Ishikawa (cell line): Measurements from ENCODE around the gene LRFN2.

ENCODE experiments used
- CEBPB ChIP-seq: IDR thresholded peaks from 2 replicates; pipeline ENCODE4 v1.6.1; 2012
- CREB1 ChIP-seq: IDR thresholded peaks from 2 replicates; pipeline ENCODE4 v1.6.1; 2012; ENCODE audit warnings: low read depth
- EGR1 ChIP-seq: IDR thresholded peaks from 2 replicates; pipeline ENCODE4 v1.6.1; 2012
- EP300 ChIP-seq: IDR thresholded peaks from 2 replicates; pipeline ENCODE4 v1.6.1; 2012; ENCODE audit warnings: borderline replicate concordance
- FOXM1 ChIP-seq: IDR thresholded peaks from 2 replicates; pipeline ENCODE4 v1.6.1; 2012; ENCODE audit warnings: low read depth, borderline replicate concordance
- NFIC ChIP-seq: IDR thresholded peaks from 2 replicates; pipeline ENCODE4 v1.6.1; 2012
- RAD21 ChIP-seq: IDR thresholded peaks from 2 replicates; pipeline ENCODE4 v1.6.1; 2012; ENCODE audit warnings: low read depth
- TAF1 ChIP-seq: IDR thresholded peaks from 2 replicates; pipeline ENCODE4 v1.6.1; 2012; ENCODE audit warnings: low read depth, mild to moderate bottlenecking
- TCF12 ChIP-seq: IDR thresholded peaks from 2 replicates; pipeline ENCODE4 v1.6.1; 2012; ENCODE audit warnings: low read depth
- TEAD4 ChIP-seq: IDR thresholded peaks from 2 replicates; pipeline ENCODE4 v1.6.1; 2012
- USF1 ChIP-seq: IDR thresholded peaks from 2 replicates; pipeline ENCODE4 v1.6.1; 2012
- YY1 ChIP-seq: IDR thresholded peaks from 2 replicates; pipeline ENCODE4 v1.6.1; 2012; ENCODE audit warnings: low read depth
- ZBTB7A ChIP-seq: IDR thresholded peaks from 2 replicates; pipeline ENCODE4 v1.6.1; 2012; ENCODE audit warnings: low read depth
- TF ChIP-seq, protein P1 (sequence below): IDR thresholded peaks from 2 replicates; pipeline ENCODE4 v1.6.1; 2012
- TF ChIP-seq, protein P2 (sequence below): IDR thresholded peaks from 2 replicates; pipeline ENCODE4 v1.6.1; 2012; ENCODE audit warnings: low read depth, mild to moderate bottlenecking

Gene LRFN2

GRCh38 chr6:40387127-40387870 is 199.9 kb downstream of the LRFN2 start:
- TF ChIP-seq CEBPB (no peak), EP300 (no peak), ZBTB7A (no peak), RAD21 (no peak), FOXM1 (no peak)
- TF ChIP-seq, protein P1, sequence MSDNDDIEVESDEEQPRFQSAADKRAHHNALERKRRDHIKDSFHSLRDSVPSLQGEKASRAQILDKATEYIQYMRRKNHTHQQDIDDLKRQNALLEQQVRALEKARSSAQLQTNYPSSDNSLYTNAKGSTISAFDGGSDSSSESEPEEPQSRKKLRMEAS: no peak

GRCh38 chr6:40386200-40386599 is 201.0 kb downstream of the LRFN2 start:
- TF ChIP-seq EGR1: no peak
- TF ChIP-seq, protein P1: no peak

DNA sequence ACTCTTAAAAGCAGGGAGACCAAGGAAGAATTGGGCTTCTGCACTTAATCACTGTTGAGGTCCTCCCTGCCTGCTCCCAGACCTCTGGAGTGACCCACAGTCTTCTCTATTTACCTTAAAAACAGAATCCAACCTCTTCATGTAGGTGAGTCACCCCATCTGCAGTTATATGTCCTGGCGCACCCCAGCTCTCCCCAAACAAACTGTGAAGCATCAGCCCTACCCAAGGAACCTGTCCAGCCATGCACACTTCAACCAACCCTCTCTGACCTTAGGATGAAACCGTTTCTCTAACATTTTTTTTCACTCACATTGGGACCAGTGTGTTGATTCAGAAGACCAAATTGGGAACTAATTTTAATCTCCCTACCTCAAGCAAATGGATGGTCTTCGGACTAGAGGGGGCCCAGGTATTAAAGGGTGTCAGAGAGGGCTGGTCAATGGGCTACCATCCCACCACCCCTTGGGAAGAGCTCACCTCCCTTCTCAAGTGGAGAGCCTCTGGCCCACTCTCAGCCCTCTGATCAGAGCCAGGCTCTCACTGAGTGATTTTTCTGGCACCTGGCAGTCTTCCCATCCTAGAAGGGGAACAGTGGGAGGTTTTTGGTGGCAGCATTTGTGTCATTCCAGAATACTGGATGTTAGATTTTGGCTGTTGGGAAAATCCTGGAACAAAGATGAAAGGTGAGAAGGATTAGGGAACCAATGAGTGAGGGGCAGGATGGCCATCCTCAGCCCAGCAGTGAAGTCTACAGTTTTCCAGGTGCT is 203.6 kb downstream of the LRFN2 start:
- TF ChIP-seq NFIC (no peak), USF1 (no peak), CREB1 (no peak), TEAD4 (no peak), ZBTB7A (no peak), TCF12 (no peak), FOXM1 (no peak), EGR1 (no peak), TAF1 (no peak), EP300 (no peak), YY1 (no peak), RAD21 (no peak), CEBPB (no peak)
- TF ChIP-seq, protein P1: no peak
- TF ChIP-seq, protein P2, sequence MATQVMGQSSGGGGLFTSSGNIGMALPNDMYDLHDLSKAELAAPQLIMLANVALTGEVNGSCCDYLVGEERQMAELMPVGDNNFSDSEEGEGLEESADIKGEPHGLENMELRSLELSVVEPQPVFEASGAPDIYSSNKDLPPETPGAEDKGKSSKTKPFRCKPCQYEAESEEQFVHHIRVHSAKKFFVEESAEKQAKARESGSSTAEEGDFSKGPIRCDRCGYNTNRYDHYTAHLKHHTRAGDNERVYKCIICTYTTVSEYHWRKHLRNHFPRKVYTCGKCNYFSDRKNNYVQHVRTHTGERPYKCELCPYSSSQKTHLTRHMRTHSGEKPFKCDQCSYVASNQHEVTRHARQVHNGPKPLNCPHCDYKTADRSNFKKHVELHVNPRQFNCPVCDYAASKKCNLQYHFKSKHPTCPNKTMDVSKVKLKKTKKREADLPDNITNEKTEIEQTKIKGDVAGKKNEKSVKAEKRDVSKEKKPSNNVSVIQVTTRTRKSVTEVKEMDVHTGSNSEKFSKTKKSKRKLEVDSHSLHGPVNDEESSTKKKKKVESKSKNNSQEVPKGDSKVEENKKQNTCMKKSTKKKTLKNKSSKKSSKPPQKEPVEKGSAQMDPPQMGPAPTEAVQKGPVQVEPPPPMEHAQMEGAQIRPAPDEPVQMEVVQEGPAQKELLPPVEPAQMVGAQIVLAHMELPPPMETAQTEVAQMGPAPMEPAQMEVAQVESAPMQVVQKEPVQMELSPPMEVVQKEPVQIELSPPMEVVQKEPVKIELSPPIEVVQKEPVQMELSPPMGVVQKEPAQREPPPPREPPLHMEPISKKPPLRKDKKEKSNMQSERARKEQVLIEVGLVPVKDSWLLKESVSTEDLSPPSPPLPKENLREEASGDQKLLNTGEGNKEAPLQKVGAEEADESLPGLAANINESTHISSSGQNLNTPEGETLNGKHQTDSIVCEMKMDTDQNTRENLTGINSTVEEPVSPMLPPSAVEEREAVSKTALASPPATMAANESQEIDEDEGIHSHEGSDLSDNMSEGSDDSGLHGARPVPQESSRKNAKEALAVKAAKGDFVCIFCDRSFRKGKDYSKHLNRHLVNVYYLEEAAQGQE: no peak

GRCh38 chr6:40380271-40380670 is 206.9 kb downstream of the LRFN2 start:
- TF ChIP-seq EGR1 (no peak), TAF1 (no peak), CREB1 (no peak), TCF12 (no peak), NFIC (no peak), RAD21 (no peak), CEBPB (no peak), ZBTB7A (no peak), YY1 (no peak), FOXM1 (no peak), EP300 (no peak), TEAD4 (no peak), USF1 (no peak)
- TF ChIP-seq, protein P2: no peak
- TF ChIP-seq, protein P1: no peak

DNA sequence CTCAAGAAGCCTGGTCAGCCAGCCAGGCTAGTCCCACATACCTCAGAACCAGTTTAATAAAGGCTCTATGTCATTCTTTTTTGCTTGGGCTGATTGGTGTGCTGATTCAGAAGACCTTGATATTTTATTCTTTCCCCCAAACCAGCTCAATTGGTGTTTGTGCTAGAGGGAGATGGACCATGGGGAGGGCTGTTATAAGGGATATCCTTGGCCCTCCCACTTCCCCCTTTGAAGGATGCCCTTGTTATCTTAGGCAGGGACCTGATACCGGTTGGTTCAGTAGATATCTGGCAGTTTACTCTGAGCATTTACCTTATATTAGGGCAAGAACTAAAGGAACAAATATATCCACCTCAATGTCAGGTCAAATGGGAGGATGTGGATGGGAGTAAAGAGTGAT is 207.4 kb downstream of the LRFN2 start:
- TF ChIP-seq TCF12: no peak
- no peak for TF ChIP-seq RAD21
- TF ChIP-seq CEBPB: no peak
- TF ChIP-seq NFIC: no peak

GRCh38 chr6:40378725-40379074 is 208.5 kb downstream of the LRFN2 start:
- TF ChIP-seq NFIC (no peak), USF1 (no peak), TAF1 (no peak)
